HG02798 (cell line): ENCODE data around the gene KLHL18.
"Not testable (repeated sequence)": the region's sequence is repeated elsewhere in the genome, so short reads cannot be mapped to it uniquely, and the experiment has no call there.

Source experiments
- ATAC-seq: cut with Tn5 transposase; IDR thresholded peaks from one replicate; pipeline ENCODE4 v1.9.1; 2021; ENCODE audit warnings: mild to moderate bottlenecking; ENCODE audit not compliant: unreplicated experiment, poor library complexity

Gene KLHL18

DNA sequence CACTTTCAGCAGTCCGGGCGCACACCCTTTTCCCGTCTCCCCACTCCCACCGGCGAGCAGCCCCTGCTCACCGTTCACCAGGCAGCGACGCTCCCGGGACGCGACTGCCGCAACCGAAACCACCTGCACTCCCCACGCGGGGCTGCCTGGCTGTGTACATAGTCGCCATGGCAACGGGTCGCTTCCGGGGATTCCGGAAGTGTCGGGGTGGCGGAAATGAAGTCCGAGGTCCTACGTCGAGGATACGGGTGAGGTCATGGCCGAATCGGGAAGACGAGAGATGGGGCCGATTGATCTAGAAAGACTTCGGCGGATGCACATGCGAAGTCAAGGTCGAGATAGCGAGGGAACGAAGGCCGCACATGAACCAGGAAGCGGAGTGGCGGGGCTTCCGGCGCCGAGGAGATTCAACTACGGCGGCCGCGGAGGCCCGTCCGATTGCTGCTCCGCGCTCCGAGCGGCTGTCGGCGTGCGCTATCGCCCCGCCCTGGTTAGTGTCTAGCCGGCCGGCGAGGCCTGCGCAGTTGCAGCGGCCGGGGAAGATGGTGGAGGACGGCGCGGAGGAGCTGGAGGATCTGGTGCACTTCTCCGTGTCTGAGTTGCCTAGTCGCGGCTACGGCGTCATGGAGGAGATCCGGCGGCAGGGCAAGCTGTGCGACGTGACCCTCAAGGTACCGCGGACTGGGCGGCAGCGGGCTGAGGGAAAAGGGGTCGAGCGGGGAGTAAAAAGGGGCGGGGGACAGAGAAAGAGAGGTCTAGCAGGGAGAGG, at the start of gene KLHL18, which contains the start of gene KIF9:
KLHL18 (plus strand) TSS at position 521 of the 769 bp plus-strand sequence; CDS start at position 543, 22 bp downstream.
KIF9 (minus strand) TSS at position 376 of the 769 bp plus-strand sequence. CDS start 5,425 bp downstream, outside the sequence.
- peak; percentile 86 for ATAC-seq

DNA sequence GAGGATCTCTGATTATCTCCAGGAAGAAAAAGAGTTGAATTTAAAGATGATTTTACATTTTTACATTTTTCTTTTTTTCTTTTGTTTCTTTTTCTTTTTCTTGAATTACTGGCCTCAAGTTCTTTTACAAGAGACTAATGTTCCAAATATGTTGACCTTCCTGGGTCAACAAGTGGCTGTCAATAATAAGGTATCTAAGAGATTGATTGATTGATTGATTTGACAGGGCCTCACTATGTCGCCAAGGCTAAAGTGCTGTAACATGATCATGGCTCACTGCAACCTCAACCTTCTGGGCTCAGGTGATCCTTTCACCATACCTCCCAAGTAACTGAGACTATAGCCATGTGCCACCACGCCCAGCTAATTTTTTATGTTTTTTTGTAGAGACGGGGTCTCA, 44.7 kb upstream of the KLHL18 start:
- no peak for ATAC-seq

DNA sequence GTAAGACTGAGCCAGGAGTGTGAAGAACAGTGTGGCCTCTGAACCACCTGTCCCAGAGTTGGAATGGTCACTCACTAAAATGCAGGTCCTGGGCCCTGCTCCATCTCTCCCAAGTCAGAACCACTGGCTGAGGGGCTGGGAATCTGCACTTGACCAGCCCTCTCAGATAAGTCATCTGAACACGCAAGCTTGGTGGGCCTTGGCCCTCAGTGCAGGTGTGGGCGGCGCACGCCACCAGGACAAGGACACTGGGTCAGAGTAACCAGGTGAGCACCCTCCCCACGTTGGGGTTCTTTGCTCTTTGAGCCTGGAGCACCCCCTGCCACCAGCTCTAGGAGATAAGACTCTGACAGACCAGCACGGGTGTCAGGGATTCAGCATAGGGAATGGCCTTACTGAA, 42.8 kb upstream of the KLHL18 start:
- no peak for ATAC-seq

DNA sequence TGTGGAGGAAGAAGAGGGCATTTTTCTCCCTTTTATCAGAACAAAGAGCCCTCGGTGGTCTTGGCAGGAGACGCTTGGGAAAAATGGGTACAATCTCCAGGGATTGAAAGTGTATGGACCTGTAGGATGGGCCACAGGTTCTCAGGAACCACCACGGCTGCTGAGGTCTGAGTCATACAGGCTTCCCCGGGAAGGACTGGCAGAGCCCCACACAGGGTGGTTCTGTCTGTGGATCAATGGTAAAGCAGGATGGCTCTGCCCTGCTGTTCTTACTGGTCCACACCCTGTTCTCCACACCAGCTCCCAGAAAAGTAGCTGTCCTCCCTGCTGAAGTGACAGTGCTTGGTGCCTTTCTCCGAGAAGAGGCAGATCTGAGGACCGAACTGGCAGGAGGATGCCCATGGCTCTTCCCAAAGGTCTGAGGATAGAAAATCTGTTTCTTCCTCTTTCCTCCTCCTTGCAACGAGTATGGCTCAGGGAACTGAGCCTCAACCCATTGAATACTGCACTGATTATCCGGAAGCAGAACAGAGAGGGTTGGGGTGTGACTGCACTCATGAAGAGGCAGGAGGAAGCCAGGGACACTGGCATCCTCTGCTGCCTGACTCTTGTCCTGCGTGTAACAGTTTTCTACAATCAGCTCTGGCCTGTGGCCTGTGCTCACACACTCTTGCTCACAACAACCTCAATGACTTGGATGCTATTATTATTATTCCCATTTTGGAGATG, 39.2 kb upstream of the KLHL18 start:
- ATAC-seq, result no peak

DNA sequence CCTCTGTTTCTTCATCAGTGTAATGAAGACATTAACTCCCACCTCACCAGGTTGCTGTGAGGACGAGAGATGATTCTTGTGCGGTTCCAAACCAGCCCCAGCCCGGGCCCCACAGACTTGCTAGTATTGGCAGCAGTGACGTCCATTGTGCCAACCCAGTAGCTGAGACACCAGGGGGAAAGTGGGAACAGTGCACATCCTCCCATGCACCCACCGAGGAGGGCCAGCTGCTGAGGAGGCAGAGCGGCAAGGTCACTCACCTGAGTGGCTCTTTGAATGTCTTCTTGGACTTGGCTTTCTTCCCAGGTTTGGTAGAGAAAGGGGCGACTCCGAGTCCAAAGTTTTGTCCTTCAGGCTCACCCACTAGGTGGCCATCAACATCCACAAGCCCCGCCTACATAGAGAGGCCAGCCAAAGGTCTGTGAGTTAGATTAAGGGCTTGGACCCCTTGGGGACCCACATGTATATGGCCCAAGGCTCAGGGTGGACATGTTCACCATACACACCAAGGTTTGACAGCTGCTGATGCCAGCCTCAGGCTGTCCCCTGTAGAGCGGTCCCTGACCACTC, 38.1 kb upstream of the KLHL18 start:
- no peak for ATAC-seq

DNA sequence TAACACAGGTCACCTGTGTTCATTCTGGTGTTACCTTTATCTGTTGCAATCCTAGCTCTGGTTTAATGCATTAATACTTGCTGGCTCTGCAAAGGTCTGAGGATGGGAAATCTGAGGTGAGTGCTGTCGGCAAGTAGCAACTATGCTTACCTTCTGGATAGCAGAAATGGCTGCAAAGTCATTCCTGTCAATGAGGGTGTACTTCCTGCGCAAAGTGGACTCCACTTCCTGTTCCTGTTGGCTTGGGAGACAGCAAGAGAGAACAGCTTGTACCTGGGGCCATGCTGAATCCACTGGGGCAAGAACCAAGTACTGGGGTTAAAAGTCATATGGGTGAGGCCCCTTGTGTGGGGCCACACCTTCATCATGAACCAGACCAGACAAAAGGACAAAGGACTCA, 37.5 kb upstream of the KLHL18 start:
- no peak for ATAC-seq

DNA sequence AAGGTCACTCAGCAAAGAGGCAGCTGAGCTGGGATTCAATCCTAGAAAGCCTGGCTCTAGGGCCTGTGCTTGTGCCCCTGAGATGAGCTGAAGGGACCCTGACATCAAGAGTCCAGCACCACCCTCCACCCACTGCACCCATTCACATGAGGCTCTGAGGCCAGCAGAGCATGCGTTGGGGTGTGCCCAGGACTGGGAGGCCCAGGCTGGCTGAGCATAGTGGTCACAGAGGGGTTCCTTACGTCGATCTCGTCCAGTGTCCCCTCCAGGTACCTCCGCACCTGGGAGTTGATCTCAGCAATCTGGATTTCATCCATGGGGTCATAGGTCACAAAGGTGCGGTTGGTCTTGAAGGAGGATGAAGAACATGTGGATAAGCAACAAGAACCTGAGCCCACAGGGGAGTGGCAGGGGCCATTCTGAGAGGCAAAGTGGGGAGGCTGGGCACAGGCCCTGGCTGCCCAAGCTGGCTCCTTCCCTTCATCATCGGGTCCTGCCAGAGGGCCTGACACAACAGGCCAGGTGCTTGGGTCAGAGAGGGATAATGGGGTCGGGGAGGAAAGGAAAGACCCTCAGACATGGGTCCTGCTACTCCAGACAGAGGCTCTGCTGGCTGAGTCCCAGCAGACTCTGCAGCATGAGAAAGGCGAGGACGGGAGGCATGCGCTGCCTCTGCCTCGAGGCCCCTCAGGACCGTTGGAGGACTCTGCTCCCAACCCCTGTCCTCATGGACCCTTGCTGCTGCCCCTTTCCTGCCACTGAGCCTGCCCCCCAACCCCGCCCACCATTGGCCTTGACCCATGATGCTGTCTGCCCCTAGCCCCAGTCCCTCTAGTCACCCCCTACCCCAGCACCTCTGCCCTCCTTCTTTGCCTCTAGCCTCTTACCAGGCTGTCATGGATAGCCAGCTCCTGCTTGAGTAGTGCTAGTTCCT, 35.3 kb upstream of the KLHL18 start:
- no peak for ATAC-seq

DNA sequence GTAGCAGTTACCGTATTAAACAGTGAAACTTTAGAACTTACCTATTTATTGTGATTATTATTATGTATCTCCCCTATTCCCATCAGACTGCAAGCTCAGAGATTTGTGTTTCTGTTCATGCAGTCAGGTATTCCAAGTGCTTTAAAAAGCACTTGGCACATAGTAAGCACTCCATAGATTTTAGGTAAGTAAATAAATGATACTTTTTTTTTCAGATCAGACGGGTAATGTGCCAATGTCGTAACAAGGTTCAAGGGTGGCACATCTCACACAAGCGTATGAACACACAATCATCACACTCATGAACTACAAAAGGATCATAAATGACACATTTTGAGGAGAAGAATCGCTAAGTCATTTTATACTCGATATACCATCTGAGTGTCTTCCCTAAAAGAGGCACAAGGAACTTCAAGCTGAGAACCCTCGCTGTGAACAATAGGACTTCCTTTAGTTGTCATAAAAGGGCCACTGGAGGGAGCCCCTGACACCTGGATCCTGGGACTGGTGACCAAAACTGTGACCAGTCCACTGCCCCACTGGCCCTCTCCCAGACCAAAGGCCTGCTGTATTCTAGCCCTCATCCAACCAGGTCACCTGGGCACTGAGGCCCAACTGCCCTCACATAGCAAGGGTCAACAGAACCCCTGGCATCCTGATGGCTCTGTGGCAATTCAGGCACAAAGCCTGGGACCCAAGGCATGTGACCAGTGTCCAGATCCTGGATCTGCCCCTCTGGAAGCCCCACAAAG, 32.3 kb upstream of the KLHL18 start:
- ATAC-seq, result no peak

DNA sequence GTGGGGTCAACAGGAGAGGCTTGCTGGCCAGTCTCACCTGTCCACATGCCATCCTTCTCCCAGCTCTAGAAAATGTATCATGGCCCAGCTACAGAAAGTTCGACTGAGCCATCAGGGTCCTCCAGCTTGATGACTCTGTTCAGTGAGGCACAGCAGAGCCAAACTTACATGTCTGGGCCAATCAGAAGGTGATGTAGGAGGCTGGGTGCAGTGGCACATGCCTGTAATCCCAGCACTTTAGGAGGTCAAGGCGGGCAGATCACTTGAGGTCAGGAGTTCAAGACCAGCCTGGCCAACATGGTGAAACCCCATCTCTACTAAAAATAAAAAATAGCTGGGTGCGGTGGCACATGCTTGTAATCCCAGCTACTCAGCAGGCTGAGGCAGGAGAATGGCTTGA, 31.7 kb upstream of the KLHL18 start:
- ATAC-seq, result not testable (repeated sequence)

DNA sequence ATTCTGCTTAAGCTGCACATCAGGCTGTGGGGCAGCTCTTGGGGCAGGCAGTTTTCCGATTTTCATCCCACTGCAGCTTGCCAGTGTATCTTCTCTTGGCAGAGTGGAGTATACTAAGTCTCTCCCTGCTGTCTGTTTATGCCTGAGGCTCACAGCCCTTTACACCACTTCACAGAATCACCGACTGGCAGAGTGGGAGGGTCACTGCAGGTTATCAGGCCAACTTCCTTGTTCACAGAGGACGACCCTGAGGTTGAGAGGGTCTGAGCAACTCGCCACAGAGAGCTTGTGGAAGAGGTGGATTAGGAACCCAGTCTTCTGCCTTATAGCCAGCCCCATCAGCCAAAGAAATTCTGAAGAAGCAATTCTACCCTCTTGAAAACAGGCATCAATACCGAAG, 31.1 kb upstream of the KLHL18 start:
- ATAC-seq, result no peak

DNA sequence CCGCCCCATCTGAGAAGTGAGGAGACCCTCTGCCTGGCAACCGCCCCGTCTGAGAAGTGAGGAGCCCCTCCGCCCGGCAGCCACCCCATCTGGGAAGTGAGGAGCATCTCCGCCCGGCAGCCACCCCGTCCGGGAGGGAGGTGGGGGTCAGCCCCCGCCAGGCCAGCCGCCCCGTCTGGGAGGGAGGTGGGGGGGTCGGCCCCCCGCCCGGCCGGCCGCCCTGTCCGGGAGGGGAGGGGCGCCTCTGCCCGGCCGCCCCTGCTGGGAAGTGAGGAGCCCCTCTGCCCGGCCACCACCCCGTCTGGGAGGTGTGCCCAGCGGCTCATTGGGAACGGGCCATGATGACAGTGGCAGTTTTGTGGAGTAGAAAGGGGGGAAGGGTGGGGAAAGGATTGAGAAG, 26.4 kb upstream of the KLHL18 start:
- ATAC-seq, result not testable (repeated sequence)

DNA sequence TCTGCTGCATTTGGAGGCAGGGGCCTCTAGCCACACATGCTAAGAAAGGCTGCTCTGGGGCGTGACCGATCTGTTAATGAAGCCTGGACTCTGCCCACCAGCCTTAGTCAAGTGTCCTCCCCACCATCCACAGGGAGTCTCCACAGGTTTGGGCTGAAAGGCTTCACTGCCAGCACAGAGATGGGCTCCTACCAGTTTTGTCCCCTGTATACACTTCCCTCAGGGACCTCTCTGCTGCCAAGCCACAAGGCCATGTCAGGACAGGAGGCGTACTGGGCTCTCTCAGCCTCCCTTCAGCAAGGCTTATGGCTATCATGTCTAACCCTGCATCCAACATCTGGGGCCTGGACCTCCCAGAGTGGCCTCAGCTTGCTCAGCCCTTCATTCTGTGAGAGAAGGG, 23.6 kb upstream of the KLHL18 start:
- ATAC-seq, result no peak

DNA sequence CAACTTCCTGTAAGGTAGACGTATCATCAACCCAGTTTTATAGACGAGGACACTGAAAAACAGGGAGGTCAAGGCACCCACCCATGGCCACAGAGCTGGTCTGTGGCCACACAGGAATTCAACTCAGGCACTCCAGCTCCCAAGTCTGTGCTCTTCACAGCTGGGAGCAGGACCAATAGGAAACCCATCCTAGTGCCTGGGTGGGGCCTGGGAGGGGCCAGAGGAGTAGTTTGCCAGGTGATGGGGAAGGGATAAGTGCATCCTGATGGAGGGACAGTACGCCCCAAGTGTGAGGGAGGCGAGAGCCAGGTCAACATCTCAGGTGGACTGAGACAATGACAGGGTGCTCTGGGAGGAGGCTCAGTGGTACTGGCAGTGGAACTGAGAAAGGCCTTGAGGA, 22.1 kb upstream of the KLHL18 start:
- ATAC-seq, result no peak

DNA sequence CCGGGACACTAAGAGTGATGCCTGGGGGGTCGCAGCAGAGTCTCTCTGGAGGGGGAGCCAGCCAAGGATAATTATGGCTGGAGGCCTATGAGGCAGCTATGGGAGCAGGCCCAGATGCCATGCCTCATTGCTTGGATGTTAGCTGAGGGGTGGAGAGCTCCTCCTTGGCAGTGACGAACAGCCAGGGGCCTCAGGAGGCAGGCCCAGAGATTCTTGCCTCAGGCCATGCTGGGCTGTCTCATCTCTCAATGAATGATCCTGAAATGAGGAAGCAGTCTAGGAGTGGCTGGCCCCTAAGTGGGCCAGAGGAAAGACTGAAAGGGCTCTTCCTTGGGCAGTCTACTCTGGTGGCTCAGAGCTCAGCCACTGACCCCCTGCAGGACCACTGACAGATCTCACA, 21.4 kb upstream of the KLHL18 start:
- ATAC-seq, result no peak

DNA sequence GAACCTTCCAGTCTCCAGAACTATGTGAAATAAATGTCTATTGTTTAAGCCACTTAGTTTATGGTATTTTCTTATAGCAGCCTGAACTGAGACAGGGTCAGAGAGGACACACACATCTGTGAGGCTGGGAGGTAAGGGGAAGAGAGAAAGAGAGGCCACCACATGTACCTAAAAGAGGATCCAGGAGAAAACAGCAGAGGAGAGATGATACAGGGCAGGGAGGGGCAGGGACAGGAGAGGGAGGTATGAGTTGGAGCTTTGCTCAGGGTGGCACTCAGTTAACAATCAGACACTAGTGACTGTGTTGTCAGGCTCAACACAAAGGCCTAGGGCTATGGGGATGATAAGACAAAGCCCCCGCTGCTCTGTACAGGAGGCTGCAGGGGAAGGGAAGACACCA, 17.7 kb upstream of the KLHL18 start:
- ATAC-seq, result no peak

DNA sequence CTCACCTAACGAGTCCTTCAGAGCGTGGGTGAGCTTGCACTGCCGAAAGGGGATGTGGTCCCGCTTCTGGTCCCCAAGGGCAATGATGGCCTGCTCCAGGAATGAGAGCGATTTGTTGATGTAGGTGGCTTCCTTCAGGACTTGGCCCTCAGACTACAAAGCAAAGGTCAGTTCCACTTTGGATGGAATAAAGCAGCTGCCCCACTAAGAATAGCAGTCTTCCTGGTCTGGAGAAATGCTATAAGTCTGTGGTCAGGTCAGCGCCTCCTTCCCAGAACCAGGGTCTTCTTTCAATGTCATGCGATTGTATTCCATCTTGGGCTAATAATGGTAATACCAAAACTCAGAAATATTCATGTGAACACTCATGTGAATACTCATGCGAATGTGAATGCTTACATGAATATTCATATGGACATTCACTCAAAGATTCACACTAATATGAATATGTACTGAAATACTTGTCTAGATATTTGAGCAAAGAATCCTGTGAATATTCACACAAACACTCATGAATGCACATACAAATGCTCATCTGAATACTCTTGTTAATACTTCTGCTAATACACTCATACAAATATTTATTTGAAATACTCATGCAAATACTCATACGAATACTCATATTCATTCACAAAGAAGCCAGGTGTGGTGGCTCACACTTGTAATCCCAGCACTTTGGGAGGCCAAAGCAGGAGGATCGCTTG, 16.9 kb upstream of the KLHL18 start:
- no peak for ATAC-seq

DNA sequence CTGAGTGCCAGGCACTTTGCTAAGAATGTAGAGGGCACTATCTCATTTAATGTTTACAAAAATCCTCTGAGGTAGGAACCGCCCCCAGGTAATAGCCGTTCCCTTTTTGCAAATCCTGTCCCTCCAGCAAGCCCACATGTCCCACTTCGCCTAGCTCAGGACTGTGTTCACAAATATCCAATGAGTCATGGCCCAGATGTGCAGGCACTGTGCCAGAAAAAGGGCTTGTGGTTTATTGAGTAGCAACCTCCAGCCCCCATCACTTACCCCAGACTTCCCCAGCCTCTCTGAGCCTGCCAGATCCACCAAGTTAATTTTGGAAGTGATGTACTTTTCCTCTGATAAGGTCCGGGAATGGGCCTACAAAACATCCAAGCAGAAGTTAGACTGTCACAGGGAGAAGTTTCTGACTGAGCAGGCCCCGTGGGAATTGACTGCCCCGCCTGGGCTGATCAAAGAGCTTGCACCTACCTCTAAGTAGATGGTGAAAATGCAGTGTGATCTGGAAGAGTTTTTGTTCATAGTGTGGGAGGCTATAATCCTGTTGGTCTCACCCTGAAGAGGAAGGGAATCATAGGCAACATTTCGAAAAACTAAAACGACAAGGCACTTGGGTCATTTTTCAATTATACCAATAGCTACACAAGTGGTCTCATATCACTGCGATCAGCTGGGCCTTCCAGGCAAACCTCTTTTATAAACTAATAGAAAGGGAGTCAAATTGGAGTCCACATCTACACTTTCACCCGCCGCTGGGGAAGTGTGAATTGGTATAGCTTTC, 15.8 kb upstream of the KLHL18 start:
- peak; percentile 70 for ATAC-seq

DNA sequence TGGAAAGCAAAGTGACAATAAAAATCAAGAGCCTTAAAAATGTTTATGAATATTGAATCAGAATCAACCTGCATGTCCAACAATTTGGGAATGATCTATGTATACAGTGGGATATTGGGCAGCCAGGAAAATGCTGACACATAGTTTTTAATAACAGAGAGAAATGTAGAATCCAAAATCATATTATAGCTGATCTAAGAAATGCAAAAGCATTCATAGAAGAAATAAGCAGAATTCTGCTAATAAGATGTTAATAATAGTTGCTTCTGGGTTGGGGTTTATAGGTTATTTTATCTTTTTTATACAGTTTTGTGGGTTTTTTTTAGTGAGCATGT, 15.3 kb upstream of the KLHL18 start:
- ATAC-seq, result no peak
